Measurements from ENCODE around the gene RNLS. TPM values are rescaled to one million over a fixed set of nuclear protein-coding genes. Genes with fewer than 3 reads are reported as not detected.

Gene RNLS
- total RNA-seq, 1 donor from 2014 or later = 14.6 TPM

GRCh38 chr10:88232983-88233543 lies 350.1 kb downstream of the RNLS start:
- no peak for DNase-seq (ENCODE audit: low spot score)

DNA sequence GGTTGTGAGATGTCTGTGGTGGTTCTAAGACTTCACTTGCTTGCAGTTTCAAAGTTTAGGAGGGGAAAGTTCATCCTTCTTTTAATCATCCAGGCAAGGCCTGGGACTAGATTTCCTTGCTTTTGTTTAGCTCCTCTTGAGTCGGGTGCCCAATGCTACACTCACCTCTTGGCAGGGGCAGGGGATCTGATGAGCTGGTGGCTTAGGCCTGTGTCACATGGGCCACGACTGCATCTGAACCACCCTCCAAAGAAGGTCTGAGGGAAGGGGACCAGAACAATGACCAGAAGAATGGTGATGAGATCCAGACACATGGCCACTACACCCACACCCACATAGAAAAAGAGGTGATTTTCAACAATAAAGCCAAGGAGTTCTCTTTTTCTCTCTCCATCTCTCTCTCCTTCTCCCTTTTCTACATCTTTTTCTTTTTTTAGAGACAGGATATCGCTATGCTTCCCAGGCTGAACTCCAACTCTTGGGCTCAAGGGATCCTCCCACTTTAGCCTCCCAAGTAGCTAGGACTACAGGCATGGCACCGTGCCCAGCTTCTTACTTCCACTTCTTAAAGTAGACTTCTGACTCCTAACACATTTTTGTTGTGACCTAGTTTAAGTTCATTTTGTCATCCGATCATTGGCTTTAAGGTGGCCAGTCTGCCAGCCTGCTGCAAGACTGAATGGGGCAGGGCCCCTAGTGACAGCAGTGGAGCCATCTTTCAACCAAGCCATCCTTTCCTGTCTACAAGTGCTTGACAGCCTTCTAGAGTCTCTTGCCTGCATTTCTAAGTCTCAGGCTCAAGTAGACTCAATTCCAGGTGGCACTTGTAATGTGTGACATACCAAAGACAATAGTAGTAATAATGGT lies 350.9 kb downstream of the RNLS start:
- DNase-seq (ENCODE audit: low spot score) = peak; percentile 43

DNA sequence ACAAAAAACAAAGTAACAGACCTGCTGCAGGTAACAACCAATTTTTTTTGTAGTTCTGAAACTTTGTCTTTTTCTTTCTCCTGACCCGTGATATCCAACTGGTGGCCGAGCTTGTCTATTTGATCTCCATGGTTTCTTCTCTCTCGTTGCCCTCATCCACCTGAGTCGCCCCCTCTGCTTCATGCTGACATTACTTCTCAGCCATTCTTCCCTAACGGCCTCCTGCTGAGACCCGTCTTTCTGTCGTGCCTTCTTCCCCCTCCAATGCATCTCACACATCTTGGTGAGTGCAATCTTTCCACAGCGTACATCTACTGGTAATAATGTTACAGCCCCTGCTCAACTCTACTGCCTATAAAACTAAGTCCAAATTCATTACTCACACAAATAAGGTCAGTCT lies 352.9 kb downstream of the RNLS start:
- no peak for DNase-seq (ENCODE audit: low spot score)

- DNase-seq (ENCODE audit: low spot score) = no peak
Measured at GRCh38 chr10:88228130-88228529, 355.0 kb downstream of the RNLS start.

DNA sequence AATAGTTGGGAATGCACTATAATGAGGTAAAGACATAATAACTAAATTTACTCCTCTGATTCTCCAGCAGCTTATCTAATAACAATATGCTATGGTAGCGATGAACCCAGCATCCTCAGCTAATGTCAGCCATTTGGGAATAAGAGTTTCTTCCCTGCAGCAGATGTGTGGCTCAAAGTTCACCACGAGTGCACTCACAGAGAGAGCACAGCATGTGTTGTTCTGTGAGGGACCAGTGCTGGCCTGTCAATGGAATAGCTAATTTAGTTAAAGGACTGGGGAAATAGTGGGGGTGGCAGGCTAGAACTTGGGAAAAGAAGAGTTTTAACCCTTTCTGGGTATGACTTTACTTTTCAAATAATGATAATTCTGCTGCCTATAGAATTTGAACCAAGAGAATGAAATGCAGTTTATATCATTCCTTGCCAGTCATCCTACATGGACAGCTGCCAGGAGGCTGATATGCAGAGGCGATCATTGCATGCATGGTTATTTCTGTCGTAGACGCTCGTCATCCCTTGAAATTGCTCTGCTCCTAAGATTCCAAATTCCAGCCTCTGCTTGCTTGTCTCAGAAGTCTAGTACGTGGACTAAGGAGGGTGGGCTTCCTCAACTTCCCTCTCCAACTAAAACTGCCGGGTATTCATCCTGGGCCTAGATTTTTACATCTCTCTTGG lies 355.6 kb downstream of the RNLS start:
- no peak for DNase-seq (ENCODE audit: low spot score)

DNA sequence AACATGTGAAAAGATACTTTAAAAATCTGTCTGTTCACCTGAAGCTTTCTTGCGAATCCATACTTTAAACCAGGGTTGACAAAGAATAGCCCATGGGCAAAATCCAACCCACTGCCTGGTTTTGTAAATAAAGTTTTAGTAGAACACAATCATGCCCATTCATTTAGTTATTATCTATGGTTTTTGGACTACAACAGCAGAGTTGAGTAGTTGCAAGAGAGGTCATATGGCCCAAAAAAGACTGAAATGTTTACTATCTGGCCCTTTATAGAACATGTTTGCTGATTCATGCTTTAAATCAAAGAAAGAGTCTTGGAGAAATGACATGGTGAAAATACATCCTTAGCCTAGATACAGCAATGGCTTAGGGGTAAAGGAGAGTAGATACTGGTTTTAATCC lies 356.2 kb downstream of the RNLS start:
- DNase-seq (ENCODE audit: low spot score) = no peak

DNA sequence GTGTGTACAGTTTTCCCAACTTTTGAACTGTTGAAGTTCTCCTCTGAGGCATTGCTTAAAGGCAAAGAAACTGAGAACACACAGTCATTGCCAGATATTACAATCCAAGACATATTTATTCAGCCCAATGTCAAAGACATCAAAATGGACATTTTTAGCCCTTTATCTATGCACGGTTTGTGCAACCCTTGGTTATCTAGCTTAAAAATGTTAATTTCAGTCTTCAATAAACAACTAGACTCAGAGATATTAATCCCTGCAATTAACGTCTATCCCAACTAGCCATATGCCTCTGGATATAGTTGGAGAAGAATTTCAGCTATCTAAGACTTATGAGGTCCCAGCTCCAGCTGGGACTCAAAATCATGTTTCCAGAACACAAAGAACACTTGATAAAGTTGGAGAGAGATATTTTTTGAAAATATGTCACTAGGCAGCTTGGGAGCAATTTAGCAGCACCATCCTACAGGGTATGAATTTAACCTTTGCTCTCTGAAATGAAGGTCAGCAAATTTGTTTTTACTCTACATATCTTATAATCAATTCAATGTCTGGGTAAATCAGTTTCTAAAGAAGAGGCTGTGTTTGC lies 357.0 kb downstream of the RNLS start:
- no peak for DNase-seq (ENCODE audit: low spot score)

Other genes starting within 250 kb of the RNLS start
- gene LIPJ, start 3.4 kb upstream of the RNLS start, total RNA-seq = not detected
- gene LIPF, start 81.1 kb upstream of the RNLS start, total RNA-seq = not detected
- gene LIPK, start 122.9 kb upstream of the RNLS start, total RNA-seq = not detected
- gene LIPN, start 176.7 kb upstream of the RNLS start, total RNA-seq = not detected
- gene LIPM, start 219.4 kb upstream of the RNLS start, total RNA-seq = not detected

Data from mucosa of gallbladder (tissue), 1 donor.